Measurements from ENCODE around the gene FAAP20. TPM values are rescaled to one million over a fixed set of nuclear protein-coding genes. Genes with fewer than 3 reads are reported as not detected.

FAAP20 gene
- total and polyA plus RNA-seq, 4 donors: 5.6 to 31.5 (median 15.7) TPM

DNA sequence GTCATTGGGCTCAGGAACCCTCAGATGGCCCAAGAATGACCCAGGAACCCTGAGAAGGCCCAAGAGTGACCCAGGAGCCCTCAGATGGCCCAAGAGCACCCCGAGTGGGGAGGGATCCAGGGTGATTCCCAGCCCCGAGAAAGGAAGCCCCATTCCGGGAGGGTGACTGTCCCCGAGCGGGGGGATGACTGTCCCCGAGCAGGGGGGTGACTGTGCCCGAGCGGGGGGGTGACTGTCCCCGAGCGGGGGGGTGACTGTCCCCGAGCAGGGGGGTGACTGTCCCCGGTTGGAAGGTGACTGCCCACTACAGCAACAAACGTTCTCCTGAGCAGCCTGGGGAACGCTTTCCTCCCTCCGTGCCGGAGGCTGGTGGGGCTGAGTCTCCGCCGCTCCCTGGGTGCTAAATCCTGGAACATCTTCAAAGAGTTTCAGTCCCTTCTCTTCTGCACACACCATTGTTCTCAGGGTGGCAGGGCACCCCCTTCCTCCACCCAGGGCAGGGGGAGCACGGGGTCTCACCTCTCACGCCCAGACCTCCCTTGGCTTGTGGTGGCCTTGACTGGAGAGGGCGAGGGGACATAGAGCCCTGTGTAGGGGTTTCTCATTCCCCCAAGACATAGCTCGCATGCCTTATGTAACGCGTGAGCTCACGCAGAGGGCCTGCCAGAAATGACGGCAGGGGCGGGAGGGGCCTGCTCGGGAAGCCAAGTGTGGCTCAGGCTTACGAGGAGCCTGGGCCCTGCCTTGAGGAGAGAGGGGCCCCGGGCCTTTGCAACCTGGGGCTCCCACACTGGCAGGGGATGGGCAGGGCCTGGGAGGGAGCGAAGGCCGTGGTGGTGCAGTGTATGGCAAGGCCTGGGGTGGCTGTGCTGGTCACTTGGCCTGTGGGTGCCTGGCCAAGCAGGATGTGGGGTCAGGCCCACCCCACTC lies 19.3 kb upstream of the FAAP20 start:
- Histone ChIP-seq H3K4me3 (ENCODE audit: low read depth in 1 of 3, low read length in 3 of 3) (no peak overlapping the region), H3K9me3 (ENCODE audit: control insufficient read depth in 4 of 4, low read length in 3 of 4) (no peaks in the 10 kb centered on the region), H3K27me3 (ENCODE audit: control insufficient read depth in 4 of 4, insufficient read depth in 4 of 4, low read length in 3 of 4) (no peaks in the 10 kb centered on the region), H3K9ac (ENCODE audit: low read depth in 1 of 2, low read length in 2 of 2) (no peak overlapping the region), H3K36me3 (ENCODE audit: control insufficient read depth in 4 of 4, insufficient read depth in 3 of 4, low read depth in 1 of 4, low read length in 3 of 4) (peaks cover 0 to 2% (median 0%) of the 10 kb centered on the region in 4 donors), H3K4me1 (ENCODE audit: control insufficient read depth in 4 of 4, insufficient read depth in 4 of 4, low read length in 3 of 4) (peaks cover 2 to 18% (median 7%) of the 10 kb centered on the region in 4 donors), H3K27ac (ENCODE audit: low read depth in 1 of 2, low read length in 2 of 2) (peak overlapping the region; percentile 79 to 81)
- 73% methylated on average over 32 of the region's 32 CpGs for WGBS
- DNase-seq (ENCODE audit: low spot score): no peak
- TF ChIP-seq, protein P1, sequence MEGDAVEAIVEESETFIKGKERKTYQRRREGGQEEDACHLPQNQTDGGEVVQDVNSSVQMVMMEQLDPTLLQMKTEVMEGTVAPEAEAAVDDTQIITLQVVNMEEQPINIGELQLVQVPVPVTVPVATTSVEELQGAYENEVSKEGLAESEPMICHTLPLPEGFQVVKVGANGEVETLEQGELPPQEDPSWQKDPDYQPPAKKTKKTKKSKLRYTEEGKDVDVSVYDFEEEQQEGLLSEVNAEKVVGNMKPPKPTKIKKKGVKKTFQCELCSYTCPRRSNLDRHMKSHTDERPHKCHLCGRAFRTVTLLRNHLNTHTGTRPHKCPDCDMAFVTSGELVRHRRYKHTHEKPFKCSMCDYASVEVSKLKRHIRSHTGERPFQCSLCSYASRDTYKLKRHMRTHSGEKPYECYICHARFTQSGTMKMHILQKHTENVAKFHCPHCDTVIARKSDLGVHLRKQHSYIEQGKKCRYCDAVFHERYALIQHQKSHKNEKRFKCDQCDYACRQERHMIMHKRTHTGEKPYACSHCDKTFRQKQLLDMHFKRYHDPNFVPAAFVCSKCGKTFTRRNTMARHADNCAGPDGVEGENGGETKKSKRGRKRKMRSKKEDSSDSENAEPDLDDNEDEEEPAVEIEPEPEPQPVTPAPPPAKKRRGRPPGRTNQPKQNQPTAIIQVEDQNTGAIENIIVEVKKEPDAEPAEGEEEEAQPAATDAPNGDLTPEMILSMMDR (IDR thresholded peaks at IDR 0.05; ENCODE audit: low read depth, low read length, missing input control): no peak
- TF ChIP-seq SP1 (IDR thresholded peaks at IDR 0.05) (no peak), EGR1 (IDR thresholded peaks at IDR 0.05; ENCODE audit: low read depth in 2 of 2) (no peak), FOXA2 (IDR thresholded peaks at IDR 0.05) (no peak), RXRA (IDR thresholded peaks at IDR 0.05) (no peak), NR2F2 (IDR thresholded peaks at IDR 0.05) (no peak), TAF1 (conservative IDR thresholded peaks at IDR 0.05) (no peak), JUND (IDR thresholded peaks at IDR 0.05) (no peak), RAD21 (IDR thresholded peaks at IDR 0.05) (no peak), FOXA1 (IDR thresholded peaks at IDR 0.05) (no peak), YY1 (IDR thresholded peaks at IDR 0.05) (no peak), GABPA (IDR thresholded peaks at IDR 0.05 in 1 of 2, conservative IDR thresholded peaks at IDR 0.05 in 1 of 2) (no peak), HNF4A (conservative IDR thresholded peaks at IDR 0.05) (no peak), HNF4G (IDR thresholded peaks at IDR 0.05) (no peak)

DNA sequence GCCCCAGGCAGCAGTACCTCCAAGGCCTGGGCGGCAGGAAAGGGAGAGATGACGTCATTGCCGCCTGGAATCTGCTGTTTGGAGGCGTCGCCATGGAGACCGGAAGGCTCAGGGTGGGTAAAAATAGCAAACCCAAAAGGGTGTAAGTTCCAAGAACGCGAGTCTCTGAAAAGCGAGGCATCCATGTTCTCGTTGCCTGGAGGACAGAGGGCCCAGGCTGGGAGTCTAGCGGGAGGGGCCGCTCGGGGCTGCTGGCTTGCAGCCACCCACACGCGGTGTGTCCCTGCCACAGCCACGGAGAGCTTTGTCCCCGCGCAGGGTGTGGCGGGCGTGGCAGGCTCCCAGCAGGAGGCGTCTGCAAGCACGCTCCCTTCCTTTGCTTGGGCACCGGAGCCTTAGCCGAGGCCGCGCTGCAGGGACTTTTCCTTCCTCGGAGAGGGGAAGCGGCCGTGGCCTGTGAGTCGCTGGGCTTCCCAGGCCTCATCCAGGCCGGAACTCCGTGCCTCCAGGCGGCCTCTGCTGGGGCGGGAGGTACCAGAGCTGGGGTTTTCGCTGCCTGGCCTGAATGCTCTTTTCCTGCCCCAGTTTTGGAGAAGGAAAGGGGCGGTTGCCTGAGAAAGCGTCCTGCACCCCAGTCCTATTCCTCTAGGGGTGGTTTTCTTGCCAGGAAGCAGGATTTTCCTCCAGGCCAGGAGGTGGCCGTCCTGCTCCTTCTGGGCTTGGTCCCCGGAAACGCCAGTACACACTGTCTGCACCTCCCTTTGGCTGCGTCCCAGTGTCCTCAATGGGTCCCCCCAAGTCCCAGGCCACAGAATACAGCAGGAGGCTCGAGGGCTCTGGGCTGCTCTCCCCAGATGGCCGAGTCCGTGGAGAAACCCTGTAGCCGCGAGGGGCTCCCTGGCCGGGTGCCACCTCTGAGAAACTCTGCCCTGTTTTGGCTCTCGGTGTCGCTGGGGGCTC lies 18.2 kb upstream of the FAAP20 start:
- Histone ChIP-seq H3K4me3 (ENCODE audit: low read depth in 1 of 3, low read length in 3 of 3) (no peak overlapping the region), H3K9me3 (ENCODE audit: control insufficient read depth in 4 of 4, low read length in 3 of 4) (no peaks in the 10 kb centered on the region), H3K27me3 (ENCODE audit: control insufficient read depth in 4 of 4, insufficient read depth in 4 of 4, low read length in 3 of 4) (no peaks in the 10 kb centered on the region), H3K9ac (ENCODE audit: low read depth in 1 of 2, low read length in 2 of 2) (no peak overlapping the region), H3K27ac (ENCODE audit: low read depth in 1 of 2, low read length in 2 of 2) (peak overlapping the region; percentile 79 to 81), H3K36me3 (ENCODE audit: control insufficient read depth in 4 of 4, insufficient read depth in 3 of 4, low read depth in 1 of 4, low read length in 3 of 4) (peaks cover 0 to 2% (median 0%) of the 10 kb centered on the region in 4 donors), H3K4me1 (ENCODE audit: control insufficient read depth in 4 of 4, insufficient read depth in 4 of 4, low read length in 3 of 4) (peaks cover 6 to 29% (median 15%) of the 10 kb centered on the region in 4 donors)
- TF ChIP-seq REST (IDR thresholded peaks at IDR 0.05) (no peak), FOXA2 (IDR thresholded peaks at IDR 0.05) (no peak), SP1 (IDR thresholded peaks at IDR 0.05) (peak; percentile 45), YY1 (IDR thresholded peaks at IDR 0.05) (peak; percentile 45), RAD21 (IDR thresholded peaks at IDR 0.05) (peak in 1 of 2 donors; percentile 25), EGR1 (IDR thresholded peaks at IDR 0.05; ENCODE audit: low read depth in 2 of 2) (no peak), NR2F2 (IDR thresholded peaks at IDR 0.05) (peak; percentile 65)
- WGBS: 52% methylated on average over 49 of the region's 49 CpGs
- DNase-seq (ENCODE audit: low spot score): peak; percentile 59
